HEK293 (cell line): ENCODE measurements around the gene ERP44.

Experiments
- KLF10 ChIP-seq: fragments of 450-650 bp; IDR thresholded peaks from 2 replicates; pipeline ENCODE4 v1.5.1; 2018; ENCODE audit warnings: missing biosample characterization, mild to moderate bottlenecking, missing genetic modification characterization
- YY1 ChIP-seq: fragments of 450-650 bp; formaldehyde crosslinking; IDR thresholded peaks from 2 replicates; pipeline ENCODE4 v1.5.1; 2018; ENCODE audit warnings: missing biosample characterization, missing genetic modification characterization
- ZFHX2 ChIP-seq: fragments of 450-650 bp; formaldehyde crosslinking; conservative IDR thresholded peaks from 2 replicates; pipeline ENCODE4 v1.5.1; 2016; ENCODE audit warnings: missing biosample characterization, missing genetic modification characterization
- ZFP37 ChIP-seq: fragments of 450-650 bp; formaldehyde crosslinking; IDR thresholded peaks from 2 replicates; pipeline ENCODE4 v1.5.1; 2016; ENCODE audit warnings: missing biosample characterization, missing genetic modification characterization
- ZNF18 ChIP-seq: fragments of 450-650 bp; formaldehyde crosslinking; IDR thresholded peaks from 2 replicates; pipeline ENCODE4 v1.5.1; 2016; ENCODE audit warnings: missing biosample characterization, missing genetic modification characterization
- ZNF571 ChIP-seq: fragments of 450-650 bp; formaldehyde crosslinking; IDR thresholded peaks from 2 replicates; pipeline ENCODE4 v1.5.0; 2017; ENCODE audit warnings: missing biosample characterization, missing genetic modification characterization
- ZNF664 ChIP-seq: fragments of 450-650 bp; formaldehyde crosslinking; IDR thresholded peaks from 2 replicates; pipeline ENCODE4 v1.5.1; 2016; ENCODE audit warnings: missing biosample characterization, missing genetic modification characterization
- ZNF670 ChIP-seq: fragments of 450-650 bp; formaldehyde crosslinking; IDR thresholded peaks from 2 replicates; pipeline ENCODE4 v1.5.1; 2016; ENCODE audit warnings: missing biosample characterization, missing genetic modification characterization, low read depth
- ZNF707 ChIP-seq: fragments of 450-650 bp; formaldehyde crosslinking; IDR thresholded peaks from 2 replicates; pipeline ENCODE4 v1.5.1; 2016; ENCODE audit warnings: missing biosample characterization, missing genetic modification characterization
- TF ChIP-seq, protein P1 (sequence below): fragments of 450-650 bp; formaldehyde crosslinking; IDR thresholded peaks from 2 replicates; pipeline ENCODE4 v1.5.1; 2016; ENCODE audit warnings: missing biosample characterization, missing genetic modification characterization, borderline replicate concordance
- TF ChIP-seq, protein P2 (sequence below): fragments of 450-650 bp; formaldehyde crosslinking; IDR thresholded peaks from 2 replicates; pipeline ENCODE4 v1.5.1; 2016; ENCODE audit warnings: missing biosample characterization, missing genetic modification characterization

DNA sequence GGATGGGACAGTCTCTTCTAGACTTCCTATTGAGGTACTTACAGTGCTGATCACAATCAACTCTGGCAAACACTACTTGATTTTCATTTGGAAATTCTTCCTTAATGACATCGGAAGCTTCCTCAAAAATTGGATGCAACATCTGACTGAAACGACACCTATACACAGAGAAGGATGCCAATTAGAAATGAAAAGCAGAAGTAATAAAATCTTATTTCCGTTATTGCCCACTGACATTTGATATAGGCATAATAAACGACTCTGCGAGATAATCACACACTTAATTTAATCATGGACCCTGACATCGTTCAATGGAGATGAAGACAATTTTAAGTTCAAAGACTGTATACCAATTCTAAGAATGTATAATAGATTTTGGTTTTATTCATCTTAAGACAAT lies 46.4 kb downstream of the ERP44 start:
- TF ChIP-seq, protein P1, sequence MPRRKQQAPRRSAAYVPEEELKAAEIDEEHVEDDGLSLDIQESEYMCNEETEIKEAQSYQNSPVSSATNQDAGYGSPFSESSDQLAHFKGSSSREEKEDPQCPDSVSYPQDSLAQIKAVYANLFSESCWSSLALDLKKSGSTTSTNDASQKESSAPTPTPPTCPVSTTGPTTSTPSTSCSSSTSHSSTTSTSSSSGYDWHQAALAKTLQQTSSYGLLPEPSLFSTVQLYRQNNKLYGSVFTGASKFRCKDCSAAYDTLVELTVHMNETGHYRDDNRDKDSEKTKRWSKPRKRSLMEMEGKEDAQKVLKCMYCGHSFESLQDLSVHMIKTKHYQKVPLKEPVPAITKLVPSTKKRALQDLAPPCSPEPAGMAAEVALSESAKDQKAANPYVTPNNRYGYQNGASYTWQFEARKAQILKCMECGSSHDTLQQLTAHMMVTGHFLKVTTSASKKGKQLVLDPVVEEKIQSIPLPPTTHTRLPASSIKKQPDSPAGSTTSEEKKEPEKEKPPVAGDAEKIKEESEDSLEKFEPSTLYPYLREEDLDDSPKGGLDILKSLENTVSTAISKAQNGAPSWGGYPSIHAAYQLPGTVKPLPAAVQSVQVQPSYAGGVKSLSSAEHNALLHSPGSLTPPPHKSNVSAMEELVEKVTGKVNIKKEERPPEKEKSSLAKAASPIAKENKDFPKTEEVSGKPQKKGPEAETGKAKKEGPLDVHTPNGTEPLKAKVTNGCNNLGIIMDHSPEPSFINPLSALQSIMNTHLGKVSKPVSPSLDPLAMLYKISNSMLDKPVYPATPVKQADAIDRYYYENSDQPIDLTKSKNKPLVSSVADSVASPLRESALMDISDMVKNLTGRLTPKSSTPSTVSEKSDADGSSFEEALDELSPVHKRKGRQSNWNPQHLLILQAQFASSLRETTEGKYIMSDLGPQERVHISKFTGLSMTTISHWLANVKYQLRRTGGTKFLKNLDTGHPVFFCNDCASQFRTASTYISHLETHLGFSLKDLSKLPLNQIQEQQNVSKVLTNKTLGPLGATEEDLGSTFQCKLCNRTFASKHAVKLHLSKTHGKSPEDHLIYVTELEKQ (tag by site-specific recombination): no peak
- TF ChIP-seq ZNF707 (tag by site-specific recombination): no peak
- TF ChIP-seq ZNF18 (tag by site-specific recombination): no peak
- TF ChIP-seq, protein P2, sequence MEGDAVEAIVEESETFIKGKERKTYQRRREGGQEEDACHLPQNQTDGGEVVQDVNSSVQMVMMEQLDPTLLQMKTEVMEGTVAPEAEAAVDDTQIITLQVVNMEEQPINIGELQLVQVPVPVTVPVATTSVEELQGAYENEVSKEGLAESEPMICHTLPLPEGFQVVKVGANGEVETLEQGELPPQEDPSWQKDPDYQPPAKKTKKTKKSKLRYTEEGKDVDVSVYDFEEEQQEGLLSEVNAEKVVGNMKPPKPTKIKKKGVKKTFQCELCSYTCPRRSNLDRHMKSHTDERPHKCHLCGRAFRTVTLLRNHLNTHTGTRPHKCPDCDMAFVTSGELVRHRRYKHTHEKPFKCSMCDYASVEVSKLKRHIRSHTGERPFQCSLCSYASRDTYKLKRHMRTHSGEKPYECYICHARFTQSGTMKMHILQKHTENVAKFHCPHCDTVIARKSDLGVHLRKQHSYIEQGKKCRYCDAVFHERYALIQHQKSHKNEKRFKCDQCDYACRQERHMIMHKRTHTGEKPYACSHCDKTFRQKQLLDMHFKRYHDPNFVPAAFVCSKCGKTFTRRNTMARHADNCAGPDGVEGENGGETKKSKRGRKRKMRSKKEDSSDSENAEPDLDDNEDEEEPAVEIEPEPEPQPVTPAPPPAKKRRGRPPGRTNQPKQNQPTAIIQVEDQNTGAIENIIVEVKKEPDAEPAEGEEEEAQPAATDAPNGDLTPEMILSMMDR (tag by site-specific recombination): no peak
- no peak for TF ChIP-seq ZNF571 (tag by site-specific recombination)
- TF ChIP-seq ZNF664: no peak
- TF ChIP-seq YY1 (tag by site-specific recombination): no peak
- TF ChIP-seq ZFP37 (tag by site-specific recombination): no peak
- TF ChIP-seq ZFHX2 (tag by site-specific recombination): no peak
- TF ChIP-seq KLF10 (tag by site-specific recombination): no peak
- TF ChIP-seq ZNF670 (tag by site-specific recombination): no peak
